Body of pancreas (tissue), 4 donors: ENCODE results near the gene USP22.

Experiments used
- CTCF ChIP-seq, 7 experiments: fragments of 450-650 bp in 4 of 7; fragments of 200-600 bp in 3 of 7; sonication (generic) in 3 of 7; IDR thresholded peaks; one replicate each; pipeline ENCODE4 v1.5.1; 2016 to 2019; ENCODE audit warnings: antibody characterized with exemption in 7 of 7
- POLR2A ChIP-seq, 3 donors: fragments of 450-650 bp; IDR thresholded peaks; one replicate each; pipeline ENCODE4 v1.6.1; 2016; ENCODE audit warnings: antibody characterized with exemption in 3 of 3, mild to moderate bottlenecking in 2 of 3

GRCh38 chr17:20997711-20998570 lies 44.9 kb downstream of the USP22 start:
- TF ChIP-seq CTCF (IDR thresholded peaks at IDR 0.05) = no peak
- no peak for TF ChIP-seq POLR2A (IDR thresholded peaks at IDR 0.05)
